ENCODE data around the gene SH2D6. TPM values are rescaled to one million over a fixed set of nuclear protein-coding genes. Genes with fewer than 3 reads are reported as not detected.

Gene SH2D6
- total and polyA plus RNA-seq, 9 of the 15 experiments (the other 6 are each of a cell fraction or from before 2014, with no cell fraction given), result 0.07 to 0.76 (median 0.33) TPM; not detected in 2

GRCh38 chr2:85445316-85446295, 27.1 kb downstream of the SH2D6 start (continued):
- TF ChIP-seq RCOR1 (IDR thresholded peaks at IDR 0.05; ENCODE audit: borderline replicate concordance in 1 of 2, low read depth in 2 of 2, low read length in 2 of 2) (no peak), NR2C2 (CRISPR knock-in tag; IDR thresholded peaks at IDR 0.05) (no peak), NR2C2 (tag; IDR thresholded peaks at IDR 0.05) (peak; percentile 24; the same call in 1 of the 2 replicates), ZNF583 (CRISPR knock-in tag; IDR thresholded peaks at IDR 0.05) (0 out of 2 replicates have a peak, but pooled peaks have one; percentile 22), MITF (IDR thresholded peaks at IDR 0.05) (no peak), NFRKB (IDR thresholded peaks at IDR 0.05; ENCODE audit: low read depth) (0 out of 2 replicates have a peak, but pooled peaks have one; percentile 22), ARID2 (IDR thresholded peaks at IDR 0.05) (no peak), SP1 (CRISPR knock-in tag; IDR thresholded peaks at IDR 0.05) (no peak), STAT5B (CRISPR knock-in tag; IDR thresholded peaks at IDR 0.05) (no peak), KDM2B (CRISPR knock-in tag; IDR thresholded peaks at IDR 0.05) (no peak), PREB (CRISPR knock-in tag; IDR thresholded peaks at IDR 0.05) (no peak), ZBTB43 (CRISPR knock-in tag; IDR thresholded peaks at IDR 0.05) (no peak), RBM39 (optimal IDR thresholded peaks at IDR 0.05; ENCODE audit: low read depth, low read length) (no peak), NFE2L1 (tag; IDR thresholded peaks at IDR 0.05; ENCODE audit: borderline replicate concordance, low read depth) (no peak), ZNF384 (IDR thresholded peaks at IDR 0.05; ENCODE audit: low read depth, low read length) (no peak), TEAD1 (CRISPR knock-in tag; IDR thresholded peaks at IDR 0.05) (no peak)
- TF ChIP-seq, protein P1, sequence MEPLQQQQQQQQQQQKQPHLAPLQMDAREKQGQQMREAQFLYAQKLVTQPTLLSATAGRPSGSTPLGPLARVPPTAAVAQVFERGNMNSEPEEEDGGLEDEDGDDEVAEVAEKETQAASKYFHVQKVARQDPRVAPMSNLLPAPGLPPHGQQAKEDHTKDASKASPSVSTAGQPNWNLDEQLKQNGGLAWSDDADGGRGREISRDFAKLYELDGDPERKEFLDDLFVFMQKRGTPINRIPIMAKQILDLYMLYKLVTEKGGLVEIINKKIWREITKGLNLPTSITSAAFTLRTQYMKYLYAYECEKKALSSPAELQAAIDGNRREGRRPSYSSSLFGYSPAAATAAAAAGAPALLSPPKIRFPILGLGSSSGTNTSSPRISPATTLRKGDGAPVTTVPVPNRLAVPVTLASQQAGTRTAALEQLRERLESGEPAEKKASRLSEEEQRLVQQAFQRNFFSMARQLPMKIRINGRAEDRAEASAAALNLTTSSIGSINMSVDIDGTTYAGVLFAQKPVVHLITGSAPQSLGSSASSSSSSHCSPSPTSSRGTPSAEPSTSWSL (CRISPR knock-in tag; IDR thresholded peaks at IDR 0.05; ENCODE audit: borderline replicate concordance), result no peak
- TF ChIP-seq, protein P2, sequence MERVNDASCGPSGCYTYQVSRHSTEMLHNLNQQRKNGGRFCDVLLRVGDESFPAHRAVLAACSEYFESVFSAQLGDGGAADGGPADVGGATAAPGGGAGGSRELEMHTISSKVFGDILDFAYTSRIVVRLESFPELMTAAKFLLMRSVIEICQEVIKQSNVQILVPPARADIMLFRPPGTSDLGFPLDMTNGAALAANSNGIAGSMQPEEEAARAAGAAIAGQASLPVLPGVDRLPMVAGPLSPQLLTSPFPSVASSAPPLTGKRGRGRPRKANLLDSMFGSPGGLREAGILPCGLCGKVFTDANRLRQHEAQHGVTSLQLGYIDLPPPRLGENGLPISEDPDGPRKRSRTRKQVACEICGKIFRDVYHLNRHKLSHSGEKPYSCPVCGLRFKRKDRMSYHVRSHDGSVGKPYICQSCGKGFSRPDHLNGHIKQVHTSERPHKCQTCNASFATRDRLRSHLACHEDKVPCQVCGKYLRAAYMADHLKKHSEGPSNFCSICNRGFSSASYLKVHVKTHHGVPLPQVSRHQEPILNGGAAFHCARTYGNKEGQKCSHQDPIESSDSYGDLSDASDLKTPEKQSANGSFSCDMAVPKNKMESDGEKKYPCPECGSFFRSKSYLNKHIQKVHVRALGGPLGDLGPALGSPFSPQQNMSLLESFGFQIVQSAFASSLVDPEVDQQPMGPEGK (CRISPR knock-in tag; IDR thresholded peaks at IDR 0.05; ENCODE audit: borderline replicate concordance), result no peak

All from K562 (cell line).